GM18508 (cell line): Measurements from ENCODE around the gene HDAC4.

ENCODE experiments used
- ATAC-seq: cut with Tn5 transposase; IDR thresholded peaks from one replicate; pipeline ENCODE4 v1.9.1; 2021; ENCODE audit warnings: moderate number of reproducible peaks; ENCODE audit not compliant: insufficient read depth, unreplicated experiment

HDAC4 gene

DNA sequence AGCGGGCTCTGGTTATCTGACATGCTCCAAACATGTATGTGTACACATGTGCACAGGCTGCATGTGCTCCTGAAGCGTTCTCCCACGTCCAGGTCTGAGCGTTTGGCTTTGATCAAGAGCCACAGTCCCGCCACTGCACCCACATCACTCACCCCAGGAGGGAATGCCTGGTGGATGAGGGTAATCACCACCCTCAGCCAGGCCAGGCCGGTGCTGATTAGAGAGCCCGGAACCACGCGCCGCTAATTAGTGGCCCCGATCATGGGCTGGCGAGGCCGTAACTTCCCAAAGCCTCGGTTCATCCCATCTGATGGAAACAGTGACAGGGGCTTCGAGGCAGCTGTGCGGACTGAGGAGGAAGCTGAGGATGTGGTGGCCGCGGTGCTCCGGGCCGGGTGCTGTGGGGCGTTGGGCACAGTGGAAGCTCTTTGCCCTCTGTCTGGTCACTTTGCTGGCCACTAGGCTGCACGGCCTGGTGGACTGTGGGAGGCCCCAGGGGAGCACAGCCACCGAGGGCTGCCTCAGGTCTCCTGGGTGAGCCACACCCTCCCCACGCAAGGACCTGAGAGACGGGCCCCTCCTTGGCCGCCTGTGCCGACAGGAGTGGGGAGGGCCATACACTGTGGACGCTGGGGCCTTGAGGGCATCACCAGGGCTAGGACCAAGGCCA, 333.5 kb downstream of the HDAC4 start:
- ATAC-seq, result no peak

DNA sequence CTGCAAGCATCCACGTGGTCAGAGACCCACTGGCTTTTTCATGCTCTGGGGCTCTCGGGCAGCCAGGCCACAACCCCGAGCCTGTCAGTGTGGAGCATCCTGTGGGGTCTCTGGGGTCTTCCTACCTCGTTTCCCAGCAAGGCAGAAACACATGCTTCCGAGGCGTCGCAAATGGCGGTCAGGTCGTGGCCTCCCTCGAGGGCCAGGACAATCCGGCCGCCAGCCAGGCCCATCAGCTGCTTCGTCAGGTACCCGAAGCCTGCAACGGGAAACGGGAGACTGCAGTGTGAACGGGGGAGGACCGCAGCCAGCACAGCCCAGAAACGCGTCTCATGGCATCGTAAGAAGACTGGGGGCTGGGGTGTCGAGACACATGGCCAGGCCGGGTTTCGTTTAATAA, 334.2 kb downstream of the HDAC4 start:
- ATAC-seq, result no peak

DNA sequence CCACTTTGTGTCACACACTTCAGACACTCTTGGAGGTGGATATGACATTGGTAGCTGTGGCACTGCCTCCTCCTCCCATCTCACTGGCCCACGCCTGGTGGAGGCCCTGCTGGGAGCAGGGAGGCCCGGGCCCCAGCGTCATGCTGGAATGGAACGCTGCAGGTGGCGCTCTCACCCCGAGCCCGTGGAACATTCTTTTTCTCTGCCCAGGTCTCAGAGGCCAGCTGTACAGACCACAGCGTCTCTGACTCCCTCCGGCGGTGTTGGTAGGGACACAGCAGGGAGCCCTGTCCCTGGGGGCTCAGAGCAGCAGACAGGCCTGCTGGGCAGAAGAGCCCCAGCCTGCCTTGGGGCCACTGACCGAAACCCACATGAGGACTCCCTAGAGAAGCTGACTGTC, 334.9 kb downstream of the HDAC4 start:
- ATAC-seq, result no peak

DNA sequence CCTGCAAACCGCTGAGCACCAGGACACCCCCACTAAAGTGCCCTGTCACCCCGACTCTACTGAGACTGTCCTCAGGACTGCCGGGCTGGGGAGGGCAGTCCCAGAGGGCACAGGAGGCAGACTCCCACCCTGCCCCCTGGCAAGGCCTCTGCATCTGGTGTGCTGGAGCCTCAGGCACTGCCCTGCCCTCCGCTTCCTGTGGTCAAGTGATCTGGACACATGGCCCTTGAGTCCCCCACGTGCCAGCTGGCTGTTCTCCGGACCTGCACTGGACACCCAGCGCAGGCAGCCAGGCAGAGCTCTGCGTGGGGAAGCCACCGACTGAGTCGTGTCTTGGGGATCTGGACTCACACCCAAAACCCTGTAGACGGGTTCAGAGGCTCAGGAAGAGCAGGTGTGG, 335.3 kb downstream of the HDAC4 start:
- ATAC-seq, result no peak

DNA sequence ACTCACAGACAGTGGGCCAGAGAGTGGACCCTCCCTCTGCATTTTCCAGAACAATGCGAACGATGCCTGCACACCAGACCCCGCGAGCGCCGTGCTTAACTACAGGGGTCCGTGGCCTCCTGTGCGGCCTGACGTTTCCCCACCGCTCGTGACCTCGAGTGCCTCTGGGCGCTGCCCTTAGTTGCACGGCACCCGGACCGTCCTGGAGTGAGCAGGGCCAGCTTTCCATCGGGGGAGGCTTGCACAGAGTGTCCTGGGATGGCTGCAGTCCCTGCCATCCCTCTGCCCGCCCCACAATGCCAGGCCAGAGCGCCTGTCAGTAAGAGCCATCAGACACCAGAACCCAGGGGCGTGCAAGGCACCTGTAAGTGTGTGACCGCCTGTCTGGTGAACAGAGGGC, 335.9 kb downstream of the HDAC4 start:
- ATAC-seq, result no peak

DNA sequence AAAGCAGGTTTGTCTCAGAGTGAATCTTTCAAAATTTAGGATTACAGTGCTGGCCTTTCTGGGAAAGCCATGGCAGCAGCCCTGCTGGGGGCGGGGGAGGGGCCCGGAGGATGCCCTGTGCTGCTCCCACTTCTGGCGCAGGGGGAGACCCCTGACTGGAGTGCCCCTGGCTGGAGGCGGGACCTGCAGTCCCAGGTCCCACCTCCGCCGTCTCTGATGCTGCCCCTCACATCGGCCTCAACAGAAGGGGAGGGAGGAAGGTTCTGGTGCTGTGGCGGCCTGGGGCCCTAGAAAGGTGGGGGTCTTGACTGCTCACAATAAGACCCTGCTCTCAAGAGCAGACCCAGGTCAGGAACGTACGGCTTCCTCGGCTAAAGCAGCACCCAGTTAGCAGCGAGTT, 336.6 kb downstream of the HDAC4 start:
- ATAC-seq, result no peak

DNA sequence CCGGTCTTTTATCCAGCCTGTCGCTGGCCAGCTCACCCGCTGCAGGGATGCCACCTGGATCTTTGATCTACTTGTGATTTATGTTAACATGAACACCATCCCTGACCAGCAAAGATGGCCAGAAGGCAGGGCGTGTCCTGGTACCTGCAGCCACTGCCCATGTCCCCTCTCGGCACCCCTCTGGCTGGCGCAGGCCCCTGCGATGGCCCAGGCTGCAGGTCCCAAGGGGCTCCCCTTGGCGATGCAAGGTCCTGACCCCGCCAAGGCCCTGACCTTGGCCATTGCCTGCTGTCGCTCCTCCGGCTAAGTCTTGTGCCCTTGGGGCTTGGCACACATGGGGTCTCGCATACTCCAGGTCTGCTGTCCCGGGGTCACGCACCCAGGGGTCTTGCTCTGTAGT, 338.1 kb downstream of the HDAC4 start:
- ATAC-seq, result no peak

DNA sequence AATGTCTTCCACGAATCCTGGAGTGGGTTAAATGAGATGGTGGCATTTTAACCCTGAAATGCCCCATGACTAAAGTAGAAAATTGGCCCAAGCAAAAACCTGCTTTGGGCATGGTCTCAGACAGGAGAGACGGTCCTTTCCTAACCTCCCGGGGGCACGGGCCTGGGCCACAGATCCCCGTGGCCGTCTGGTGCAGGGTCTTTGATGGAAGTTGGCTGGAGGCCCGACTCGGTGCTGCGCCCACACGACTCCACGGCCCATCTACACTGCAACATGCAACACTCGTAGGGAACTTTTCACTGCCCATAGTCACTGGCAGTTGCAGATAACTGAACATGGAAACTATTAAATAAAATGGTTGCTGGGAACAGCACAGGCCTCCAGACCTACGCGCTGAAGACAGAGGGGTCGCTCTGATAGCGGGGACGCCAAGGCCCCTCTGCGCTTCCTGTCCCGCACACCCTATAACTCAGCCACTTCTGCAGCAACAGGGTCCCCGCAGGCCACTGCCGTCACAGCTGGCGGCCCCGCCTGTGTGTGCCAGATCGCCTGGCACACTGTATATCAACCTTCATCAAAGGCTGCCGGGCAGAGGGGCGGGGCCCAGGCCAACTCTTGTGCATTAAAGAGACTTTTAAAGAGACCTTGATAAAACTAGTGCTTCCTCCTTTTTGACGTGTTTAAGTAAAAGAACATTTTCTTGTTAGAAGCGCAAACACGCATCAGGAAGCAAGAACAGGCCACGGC, 338.8 kb downstream of the HDAC4 start:
- ATAC-seq, result no peak

DNA sequence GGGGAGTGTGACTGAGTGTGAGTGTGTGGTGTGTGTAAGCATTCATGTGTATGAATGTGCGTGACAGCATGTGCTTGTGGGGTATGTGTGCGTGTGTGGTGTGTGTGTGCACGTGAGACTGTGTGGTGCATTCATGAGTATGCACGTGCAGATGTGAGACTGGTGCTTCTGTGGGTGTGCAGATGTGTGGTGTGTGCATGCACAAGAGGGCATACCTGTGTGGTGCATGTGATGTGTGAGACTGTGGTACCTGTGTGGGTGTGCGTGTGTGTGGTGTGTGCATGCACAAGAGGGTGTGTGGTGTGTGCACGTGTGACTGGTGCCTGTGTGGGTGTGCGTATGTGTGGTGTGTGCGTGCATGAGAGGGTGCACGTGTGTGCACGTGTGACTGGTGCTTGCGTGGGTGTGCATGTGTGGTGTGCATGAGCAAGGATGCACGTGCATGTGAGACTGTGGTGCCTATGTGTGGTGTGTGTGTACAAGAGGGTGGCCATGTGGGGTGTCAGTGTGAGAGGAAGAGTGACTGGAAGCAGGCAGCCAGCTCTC, 339.6 kb downstream of the HDAC4 start:
- no peak for ATAC-seq

DNA sequence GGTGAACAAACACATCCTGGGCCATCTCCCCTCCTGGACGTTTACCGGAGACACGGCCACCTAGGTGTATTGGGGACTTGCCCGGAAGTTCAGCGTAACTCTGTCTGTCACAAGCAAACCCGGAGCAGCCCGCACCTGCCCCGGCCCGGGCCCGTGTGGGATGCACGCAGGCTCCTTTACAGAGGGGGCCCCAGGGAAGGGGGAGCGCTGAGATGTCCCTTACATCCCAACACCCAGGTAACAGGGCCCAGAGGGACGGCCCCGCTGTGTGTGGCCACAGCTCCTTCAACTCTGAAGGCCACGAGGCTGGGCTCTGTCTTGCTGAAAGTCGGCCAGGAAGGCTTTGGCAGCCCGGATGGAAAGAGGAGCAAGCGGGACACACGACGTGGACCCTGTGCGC, 340.1 kb downstream of the HDAC4 start:
- no peak for ATAC-seq

DNA sequence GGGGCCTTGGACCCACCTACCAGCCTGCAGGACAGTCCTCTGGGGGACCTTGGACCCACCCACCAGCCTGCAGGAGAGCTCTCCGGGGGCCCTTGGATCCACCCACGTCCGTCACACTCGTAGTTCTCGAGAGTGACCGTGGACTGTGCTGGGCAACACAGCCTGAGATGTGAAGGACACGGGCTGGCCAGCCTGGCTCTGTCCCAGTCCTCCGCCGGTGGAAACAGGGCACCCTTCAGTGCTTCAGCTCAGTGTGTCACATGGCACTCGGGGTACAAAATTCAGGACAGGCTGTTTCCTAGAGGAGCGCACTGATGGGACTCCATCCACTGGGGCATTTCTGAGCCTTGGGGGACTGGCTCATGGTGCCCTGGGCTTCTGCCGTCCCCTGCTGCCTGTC, 341.0 kb downstream of the HDAC4 start:
- no peak for ATAC-seq

DNA sequence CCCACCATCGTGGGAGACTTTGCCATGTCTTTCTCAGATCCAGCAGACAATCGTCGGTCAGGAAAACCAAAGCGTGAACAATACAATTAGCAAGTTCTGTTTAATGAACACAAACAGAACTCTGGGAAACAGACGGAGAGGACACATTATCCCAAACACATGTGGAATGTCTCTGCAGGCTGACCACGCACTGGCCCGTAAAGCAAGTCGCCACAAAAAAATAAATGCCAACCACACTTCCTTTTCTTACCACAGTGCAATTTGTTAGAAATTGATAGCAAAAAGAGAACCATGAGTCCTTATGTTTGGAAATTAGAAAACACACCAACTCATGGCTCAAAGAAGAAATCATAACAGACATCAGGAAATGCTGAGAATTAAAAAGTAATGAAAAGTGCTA, 342.1 kb downstream of the HDAC4 start:
- no peak for ATAC-seq

DNA sequence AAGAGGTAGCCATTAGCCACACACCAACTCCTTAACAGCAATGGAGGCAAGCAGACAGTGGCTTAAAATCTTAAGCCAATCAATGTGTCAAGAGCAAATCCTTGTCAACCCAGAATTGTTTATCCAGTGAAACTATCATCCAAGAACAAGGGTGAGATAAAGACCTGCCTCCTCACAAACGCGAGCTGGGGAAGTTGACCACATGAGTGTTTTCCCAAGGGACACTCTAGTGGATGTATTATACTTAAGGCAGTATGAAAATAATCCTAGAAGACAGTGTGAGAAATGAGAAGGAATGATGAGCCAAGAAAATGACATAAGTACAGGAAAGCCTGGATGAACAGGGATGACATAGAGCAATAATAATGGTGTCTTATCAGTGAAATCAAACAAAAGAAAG, 343.3 kb downstream of the HDAC4 start:
- no peak for ATAC-seq

DNA sequence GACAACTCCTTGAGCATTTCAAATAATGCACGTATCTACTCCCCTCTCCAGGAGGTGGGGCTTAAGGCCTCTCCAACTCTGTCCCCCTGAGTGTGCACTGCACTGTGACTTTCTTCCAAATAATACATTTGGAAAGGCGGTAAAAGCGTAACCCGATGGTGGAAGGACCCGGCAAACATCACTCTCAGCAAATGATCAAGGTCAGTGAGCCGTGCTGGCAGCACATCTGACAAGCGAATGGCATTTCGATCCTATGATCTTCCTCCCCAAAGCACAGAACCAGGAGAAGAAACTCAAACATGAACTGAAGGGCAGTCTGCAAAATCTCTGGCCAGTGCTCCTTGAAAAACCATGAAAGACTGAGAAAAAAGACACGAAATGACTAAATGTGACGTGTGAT, 344.2 kb downstream of the HDAC4 start:
- no peak for ATAC-seq

DNA sequence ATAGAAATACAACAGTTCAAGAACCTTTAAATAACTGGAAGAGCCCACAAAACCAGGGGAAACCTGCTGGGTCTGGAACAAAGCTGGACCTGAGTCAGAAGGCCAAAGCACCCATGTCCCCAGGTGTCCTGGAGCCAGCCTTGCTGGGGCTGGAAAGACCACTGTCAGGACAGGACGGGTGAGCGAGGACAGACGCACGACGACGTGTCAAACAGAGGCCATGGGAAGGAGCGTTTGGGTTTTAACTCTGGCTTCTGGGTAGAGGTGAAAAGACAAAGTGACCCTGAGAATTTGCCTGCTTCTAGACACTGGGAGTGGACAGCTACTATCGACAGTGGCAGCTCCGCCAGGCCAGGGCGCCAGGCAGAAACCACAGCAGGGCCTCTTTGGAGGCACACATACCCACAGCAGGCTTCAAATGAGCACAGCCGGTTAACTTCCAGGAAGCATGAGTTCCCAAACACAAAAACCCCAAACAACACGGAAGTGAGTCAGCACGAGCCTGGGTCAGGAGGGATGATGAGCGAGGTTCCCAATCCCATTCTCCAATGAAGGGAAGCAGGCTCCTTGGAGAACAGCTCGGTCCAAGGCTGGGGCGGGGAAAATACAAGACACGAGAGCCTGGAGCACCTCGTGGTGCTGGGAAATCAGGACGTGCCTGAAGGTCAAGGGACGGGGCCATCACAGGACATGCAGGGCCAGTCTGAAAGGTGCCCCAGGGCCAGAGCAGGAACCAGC, 344.9 kb downstream of the HDAC4 start:
- ATAC-seq, result no peak

DNA sequence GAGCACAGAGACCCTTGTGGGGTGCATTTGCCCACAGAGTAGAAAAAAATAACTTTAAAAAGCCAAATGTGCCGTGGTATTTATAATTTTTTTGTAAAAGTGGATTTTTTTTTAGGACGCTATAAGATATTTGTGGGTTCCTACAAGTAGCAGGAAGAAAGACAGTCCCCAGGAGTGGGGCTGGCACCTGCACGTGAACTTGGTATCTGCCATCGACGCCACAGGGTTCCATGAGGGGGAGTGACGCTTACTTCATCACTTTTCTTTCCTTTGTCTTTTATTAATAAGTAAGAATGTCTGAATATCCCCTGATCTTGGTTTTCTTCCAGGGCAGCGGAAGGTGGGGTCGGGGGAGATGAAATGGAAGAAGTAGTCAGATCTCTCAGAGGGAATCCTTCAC, 345.9 kb downstream of the HDAC4 start:
- ATAC-seq, result no peak

DNA sequence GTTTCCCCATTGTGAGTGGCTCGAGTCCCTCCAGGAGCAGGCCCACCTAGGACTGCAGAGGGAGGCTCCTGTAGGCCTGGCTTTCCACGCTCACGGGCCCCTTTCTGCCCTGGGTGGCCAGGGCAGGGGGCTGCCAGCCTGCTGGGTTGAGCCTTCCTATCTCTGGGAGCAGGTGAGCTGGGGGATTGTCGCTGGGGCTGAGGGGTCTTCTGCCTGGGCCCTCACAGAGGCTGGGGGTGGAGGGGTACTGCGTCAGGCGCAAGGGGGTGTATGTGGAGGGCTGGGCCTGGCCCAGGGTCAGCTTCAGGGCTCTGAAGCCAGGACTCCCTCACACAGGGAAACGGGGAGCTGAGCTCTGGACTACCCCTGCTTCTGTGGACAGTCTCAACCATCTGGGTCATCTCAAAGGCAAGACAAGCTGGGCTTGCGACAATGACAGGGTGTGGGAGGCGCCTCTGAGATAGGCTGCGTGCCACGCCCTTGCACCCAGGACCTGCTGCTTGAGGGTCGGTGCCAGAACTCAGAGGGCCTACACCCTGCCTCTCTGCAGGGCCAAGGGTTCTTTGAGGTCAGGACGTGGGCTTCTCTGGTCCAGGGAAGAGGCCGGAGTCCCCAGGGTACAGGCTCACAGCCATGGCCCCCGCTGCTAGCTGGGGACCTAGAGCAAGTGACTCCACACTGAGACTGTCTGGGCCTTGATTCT, 346.9 kb downstream of the HDAC4 start:
- ATAC-seq, result no peak

DNA sequence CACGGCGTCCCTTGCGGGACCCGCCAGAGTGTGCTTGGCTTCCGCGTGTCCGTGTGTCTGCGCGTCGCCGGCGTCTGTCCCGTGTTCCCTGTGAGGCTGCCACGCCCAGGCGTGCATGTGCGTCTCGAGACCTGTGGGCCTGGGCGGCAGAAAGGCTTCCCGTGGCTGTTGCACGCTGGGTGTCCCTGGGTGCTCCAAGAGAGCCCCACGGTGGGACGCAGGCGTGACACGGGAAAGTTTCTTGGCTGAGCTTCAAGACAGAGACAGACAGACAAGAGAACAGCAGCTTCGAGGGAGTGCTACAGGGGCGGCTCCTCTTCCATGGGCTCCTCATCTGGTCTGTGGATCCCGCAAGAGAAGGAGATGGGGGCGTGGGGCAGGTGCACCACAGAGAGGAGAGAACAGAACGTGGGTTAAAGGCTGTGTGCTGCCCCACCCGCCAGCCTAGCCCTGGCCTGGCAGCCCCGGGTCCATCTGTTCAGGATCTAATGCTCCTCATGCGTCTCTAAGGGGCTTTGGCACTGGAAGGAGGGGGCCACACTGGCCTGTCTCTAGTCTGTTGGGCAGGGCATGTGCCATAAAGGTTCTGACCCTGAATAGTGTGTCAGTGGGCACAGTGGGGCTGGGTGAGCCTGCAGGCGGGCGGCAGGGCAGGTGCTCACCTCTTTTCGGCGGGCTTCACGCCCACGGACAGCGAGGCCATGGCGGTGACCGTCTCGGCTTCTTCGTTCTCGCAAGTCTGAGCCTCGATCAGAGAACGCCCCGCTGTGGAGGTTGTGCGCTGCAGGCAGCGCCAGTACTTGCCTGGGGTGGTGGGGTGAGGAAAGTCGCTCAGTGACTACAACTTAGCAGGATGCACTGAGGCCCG, 347.8 kb downstream of the HDAC4 start:
- no peak for ATAC-seq

DNA sequence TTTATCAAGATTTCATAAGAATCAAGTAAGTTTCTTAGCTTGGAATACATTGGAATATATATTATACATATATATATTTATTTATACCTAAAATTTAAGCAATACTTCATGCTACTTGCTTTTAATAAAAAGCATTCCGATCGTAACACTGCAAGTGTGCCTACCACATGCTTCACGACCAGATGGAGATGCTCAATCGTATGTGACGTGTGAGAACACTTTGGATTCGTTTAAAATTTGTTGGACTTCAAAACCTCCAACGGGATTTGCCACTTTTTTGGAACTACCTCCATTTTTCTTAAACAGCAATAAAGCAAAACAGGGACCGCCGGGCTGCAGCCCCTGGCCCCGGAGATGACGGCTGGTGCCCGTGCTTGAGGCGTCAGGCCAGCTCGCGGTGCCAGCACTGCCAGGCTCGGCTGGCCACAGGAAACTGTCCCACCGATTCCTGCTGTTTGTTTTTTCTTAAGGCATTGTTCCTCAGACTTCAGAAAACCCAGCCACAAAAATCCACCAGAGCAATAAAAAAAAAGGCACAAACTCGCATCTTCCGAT, 348.9 kb downstream of the HDAC4 start:
- no peak for ATAC-seq
